Esophagus squamous epithelium (tissue), 4 donors: Measurements from ENCODE around the gene PBX2.

Experiments
- POLR2A ChIP-seq, 4 donors: fragments of 450-650 bp; IDR thresholded peaks; one replicate each; pipeline ENCODE4 v1.6.1; 2017; ENCODE audit warnings: antibody characterized with exemption in 4 of 4, mild to moderate bottlenecking in 4 of 4, moderate library complexity in 3 of 4
- TF ChIP-seq, protein P1 (sequence below), 6 experiments: fragments of 450-650 bp in 4 of 6; fragments of 200-600 bp in 2 of 6; sonication (generic) in 2 of 6; IDR thresholded peaks; one replicate each; pipeline ENCODE4 v1.5.1; 2016 to 2019; ENCODE audit warnings: antibody characterized with exemption in 6 of 6, mild to moderate bottlenecking in 4 of 6, moderate library complexity in 4 of 6

- TF ChIP-seq, protein P1, sequence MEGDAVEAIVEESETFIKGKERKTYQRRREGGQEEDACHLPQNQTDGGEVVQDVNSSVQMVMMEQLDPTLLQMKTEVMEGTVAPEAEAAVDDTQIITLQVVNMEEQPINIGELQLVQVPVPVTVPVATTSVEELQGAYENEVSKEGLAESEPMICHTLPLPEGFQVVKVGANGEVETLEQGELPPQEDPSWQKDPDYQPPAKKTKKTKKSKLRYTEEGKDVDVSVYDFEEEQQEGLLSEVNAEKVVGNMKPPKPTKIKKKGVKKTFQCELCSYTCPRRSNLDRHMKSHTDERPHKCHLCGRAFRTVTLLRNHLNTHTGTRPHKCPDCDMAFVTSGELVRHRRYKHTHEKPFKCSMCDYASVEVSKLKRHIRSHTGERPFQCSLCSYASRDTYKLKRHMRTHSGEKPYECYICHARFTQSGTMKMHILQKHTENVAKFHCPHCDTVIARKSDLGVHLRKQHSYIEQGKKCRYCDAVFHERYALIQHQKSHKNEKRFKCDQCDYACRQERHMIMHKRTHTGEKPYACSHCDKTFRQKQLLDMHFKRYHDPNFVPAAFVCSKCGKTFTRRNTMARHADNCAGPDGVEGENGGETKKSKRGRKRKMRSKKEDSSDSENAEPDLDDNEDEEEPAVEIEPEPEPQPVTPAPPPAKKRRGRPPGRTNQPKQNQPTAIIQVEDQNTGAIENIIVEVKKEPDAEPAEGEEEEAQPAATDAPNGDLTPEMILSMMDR (IDR thresholded peaks at IDR 0.05) = no peak
- no peak for TF ChIP-seq POLR2A (IDR thresholded peaks at IDR 0.05)
Measured at GRCh38 chr6:32147401-32148132, 42.4 kb downstream of the PBX2 start.
